GM12878 (cell line): ENCODE data around the gene MTSS2.

ENCODE experiments used
- BCL11A ChIP-seq: IDR thresholded peaks from 2 replicates; pipeline ENCODE4 v1.6.1; 2011; ENCODE audit warnings: low read depth, low read length
- FOS ChIP-seq: IDR thresholded peaks from 3 replicates; pipeline ENCODE4 v1.6.1; 2011; ENCODE audit warnings: borderline replicate concordance; ENCODE audit not compliant: insufficient read length; ENCODE audit errors: extremely low read depth
- FOXM1 ChIP-seq: IDR thresholded peaks from 2 replicates; pipeline ENCODE4 v1.6.1; 2012; ENCODE audit warnings: low read depth, mild to moderate bottlenecking, inconsistent platforms, low read length, moderate library complexity
- HDAC2 ChIP-seq: fragments of 200-600 bp; sonication (generic); IDR thresholded peaks from 2 replicates; pipeline ENCODE4 v1.6.1; 2017
- HDGF ChIP-seq: fragments of 450-650 bp; IDR thresholded peaks from 2 replicates; pipeline ENCODE4 v1.6.1; 2016; ENCODE audit warnings: antibody characterized with exemption
- JUNB ChIP-seq: IDR thresholded peaks from 2 replicates; pipeline ENCODE4 v1.6.1; 2016; ENCODE audit warnings: antibody characterized with exemption, mild to moderate bottlenecking
- POLR2A ChIP-seq: IDR thresholded peaks from 2 replicates; pipeline ENCODE4 v1.6.1; 2011; ENCODE audit warnings: low read depth, mild to moderate bottlenecking, low read length
- RELA ChIP-seq: fragments of 450-650 bp; IDR thresholded peaks from 2 replicates; pipeline ENCODE4 v1.8.0; 2014; ENCODE audit warnings: borderline replicate concordance; ENCODE audit not compliant: partially characterized antibody
- SMC3 ChIP-seq: IDR thresholded peaks from 2 replicates; pipeline ENCODE4 v1.6.1; 2011; ENCODE audit warnings: low read length, improper control_type of control experiment, borderline replicate concordance
- ZBED1 ChIP-seq: IDR thresholded peaks from 2 replicates; pipeline ENCODE4 v1.6.1; 2016; ENCODE audit warnings: borderline replicate concordance
- TF ChIP-seq, protein P1 (sequence below): IDR thresholded peaks from 2 replicates; pipeline ENCODE4 v1.6.1; 2011; ENCODE audit warnings: low read depth, low read length, improper control_type of control experiment, borderline replicate concordance
- TF ChIP-seq, protein P2 (sequence below), 3 experiments: IDR thresholded peaks in 2 of 3; conservative IDR thresholded peaks in 1 of 3; 2 replicates each; pipeline ENCODE4 v1.5.1; 2011; ENCODE audit warnings: low read depth in 3 of 3, low read length in 3 of 3, mild to moderate bottlenecking in 3 of 3, control low read depth in 2 of 3, moderate library complexity in 2 of 3, inconsistent platforms in 1 of 3, mixed read lengths in 1 of 3; ENCODE audit not compliant: control insufficient read depth in 2 of 3, insufficient read depth in 1 of 3; ENCODE audit errors: extremely low read depth in 1 of 3

DNA sequence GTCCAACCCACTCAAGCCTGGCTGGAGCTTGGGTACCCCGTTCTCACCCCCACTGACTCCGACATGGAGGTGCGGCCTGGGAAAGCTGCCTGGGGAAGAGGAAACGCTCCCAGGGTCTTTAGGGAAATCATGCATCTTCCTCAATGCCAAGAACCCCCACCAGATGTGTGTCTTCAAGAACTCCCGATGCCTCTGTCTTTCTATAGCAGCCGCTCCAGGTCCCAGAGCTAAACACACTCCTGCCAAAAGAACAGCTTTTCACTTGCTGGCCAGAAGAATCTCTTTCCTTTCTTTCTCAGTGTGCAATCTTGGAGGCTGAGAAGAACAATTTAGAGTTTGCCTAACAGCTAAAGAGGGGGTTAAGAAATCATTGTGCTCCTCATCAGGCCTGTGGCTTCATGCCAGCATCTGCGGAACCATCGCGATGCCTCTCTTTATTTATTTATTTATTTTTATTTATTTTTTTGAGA is 41.1 kb upstream of the MTSS2 start:
- no peak for TF ChIP-seq JUNB
- no peak for TF ChIP-seq RELA
- TF ChIP-seq FOS: no peak
- no peak for TF ChIP-seq BCL11A
- TF ChIP-seq POLR2A: no peak
- TF ChIP-seq, protein P1, sequence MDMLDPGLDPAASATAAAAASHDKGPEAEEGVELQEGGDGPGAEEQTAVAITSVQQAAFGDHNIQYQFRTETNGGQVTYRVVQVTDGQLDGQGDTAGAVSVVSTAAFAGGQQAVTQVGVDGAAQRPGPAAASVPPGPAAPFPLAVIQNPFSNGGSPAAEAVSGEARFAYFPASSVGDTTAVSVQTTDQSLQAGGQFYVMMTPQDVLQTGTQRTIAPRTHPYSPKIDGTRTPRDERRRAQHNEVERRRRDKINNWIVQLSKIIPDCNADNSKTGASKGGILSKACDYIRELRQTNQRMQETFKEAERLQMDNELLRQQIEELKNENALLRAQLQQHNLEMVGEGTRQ: no peak
- TF ChIP-seq SMC3: no peak
- TF ChIP-seq, protein P2, sequence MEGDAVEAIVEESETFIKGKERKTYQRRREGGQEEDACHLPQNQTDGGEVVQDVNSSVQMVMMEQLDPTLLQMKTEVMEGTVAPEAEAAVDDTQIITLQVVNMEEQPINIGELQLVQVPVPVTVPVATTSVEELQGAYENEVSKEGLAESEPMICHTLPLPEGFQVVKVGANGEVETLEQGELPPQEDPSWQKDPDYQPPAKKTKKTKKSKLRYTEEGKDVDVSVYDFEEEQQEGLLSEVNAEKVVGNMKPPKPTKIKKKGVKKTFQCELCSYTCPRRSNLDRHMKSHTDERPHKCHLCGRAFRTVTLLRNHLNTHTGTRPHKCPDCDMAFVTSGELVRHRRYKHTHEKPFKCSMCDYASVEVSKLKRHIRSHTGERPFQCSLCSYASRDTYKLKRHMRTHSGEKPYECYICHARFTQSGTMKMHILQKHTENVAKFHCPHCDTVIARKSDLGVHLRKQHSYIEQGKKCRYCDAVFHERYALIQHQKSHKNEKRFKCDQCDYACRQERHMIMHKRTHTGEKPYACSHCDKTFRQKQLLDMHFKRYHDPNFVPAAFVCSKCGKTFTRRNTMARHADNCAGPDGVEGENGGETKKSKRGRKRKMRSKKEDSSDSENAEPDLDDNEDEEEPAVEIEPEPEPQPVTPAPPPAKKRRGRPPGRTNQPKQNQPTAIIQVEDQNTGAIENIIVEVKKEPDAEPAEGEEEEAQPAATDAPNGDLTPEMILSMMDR (IDR thresholded peaks at IDR 0.05 in 2 of 3, conservative IDR thresholded peaks at IDR 0.05 in 1 of 3; ENCODE audit: control insufficient read depth in 2 of 3, extremely low read depth in 1 of 3, insufficient read depth in 1 of 3, low read depth in 3 of 3, low read length in 3 of 3): no peak
- no peak for TF ChIP-seq ZBED1
- no peak for TF ChIP-seq HDAC2
- TF ChIP-seq HDGF: no peak
- TF ChIP-seq FOXM1: no peak
